NOMO-1 (cell line): Measurements from ENCODE around the gene BCOR.

Source experiments
- DNase-seq, 2 experiments: peaks; one replicate each; lab custom pipeline; 2025; ENCODE audit not compliant: unreplicated experiment in 2 of 2; lab: John Stamatoyannopoulos, UW

BCOR gene

GRCh38 chrX:40068048-40068447, 29.7 kb downstream of the BCOR start:
- no peak for DNase-seq

GRCh38 chrX:40066700-40067099, 31.1 kb downstream of the BCOR start:
- DNase-seq = no peak

GRCh38 chrX:40065296-40066046, 32.3 kb downstream of the BCOR start:
- no peak for DNase-seq

- DNase-seq = no peak
Measured at GRCh38 chrX:40064055-40064597, 33.6 kb downstream of the BCOR start.

GRCh38 chrX:40063555-40063954, 34.2 kb downstream of the BCOR start:
- DNase-seq = no peak

GRCh38 chrX:40062525-40063155, 35.1 kb downstream of the BCOR start:
- no peak for DNase-seq

- no peak for DNase-seq
Measured at GRCh38 chrX:40061871-40062524, 35.8 kb downstream of the BCOR start.

GRCh38 chrX:40061005-40061404, 36.8 kb downstream of the BCOR start:
- no peak for DNase-seq

GRCh38 chrX:40060356-40060845, 37.4 kb downstream of the BCOR start:
- no peak for DNase-seq

- no peak for DNase-seq
Measured at GRCh38 chrX:40058719-40059118, 39.0 kb downstream of the BCOR start.

- DNase-seq = no peak
Measured at GRCh38 chrX:40057405-40057804, 40.4 kb downstream of the BCOR start.

- DNase-seq = no peak
Measured at GRCh38 chrX:40056420-40056819, 41.3 kb downstream of the BCOR start.

- no peak for DNase-seq
Measured at GRCh38 chrX:40055495-40055894, 42.3 kb downstream of the BCOR start.

- no peak for DNase-seq
Measured at GRCh38 chrX:40054793-40055192, 43.0 kb downstream of the BCOR start.

GRCh38 chrX:40050532-40050931, 47.2 kb downstream of the BCOR start:
- no peak for DNase-seq

GRCh38 chrX:40049084-40049641, 48.6 kb downstream of the BCOR start:
- DNase-seq = no peak

- DNase-seq = no peak
Measured at GRCh38 chrX:40047485-40047884, 50.3 kb downstream of the BCOR start.

GRCh38 chrX:40043895-40044294, 53.9 kb downstream of the BCOR start:
- no peak for DNase-seq

GRCh38 chrX:40041915-40042314, 55.8 kb downstream of the BCOR start:
- no peak for DNase-seq

GRCh38 chrX:40040686-40041461, 56.9 kb downstream of the BCOR start:
- DNase-seq = no peak
